Activated T-cell treated with anti-CD3 and anti-CD28 coated beads for 24 hours (primary cell): ENCODE data around the gene MECR.

Experiments
- DNase-seq: peaks from one replicate; pipeline ENCODE4 v3.0.0-alpha.2; 2020; ENCODE audit warnings: low read depth

The MECR gene

GRCh38 chr1:29230553-29231378 is at the start of gene MECR:
Gene MECR (minus strand): TSS chr1:29230934. CDS start chr1:29230906, 28 bp downstream.
- DNase-seq, result peak; percentile 95

- DNase-seq, result no peak
These were observed 49.2 kb upstream of the MECR start for GRCh38 chr1:29279951-29280391.

GRCh38 chr1:29279406-29279805 is 48.7 kb upstream of the MECR start:
- DNase-seq, result no peak

DNA sequence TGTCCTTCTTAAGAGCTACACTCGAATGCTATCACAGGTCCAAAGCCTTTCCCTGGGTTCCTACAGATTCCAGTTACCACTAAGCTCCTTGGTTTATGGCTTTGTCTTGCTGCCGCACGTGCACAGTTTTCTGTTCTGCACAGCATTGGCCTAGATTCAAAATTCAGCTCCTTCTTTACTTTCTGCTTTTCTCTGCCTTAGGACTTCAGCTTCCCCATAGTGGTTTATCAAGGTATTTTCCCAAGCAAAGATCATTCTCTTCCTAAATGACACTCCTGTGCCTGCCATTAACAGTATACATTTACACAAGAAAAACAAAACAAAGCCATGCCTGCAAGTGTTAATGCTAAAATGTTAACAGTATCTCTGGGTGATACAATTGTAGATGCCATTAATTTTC is 47.4 kb upstream of the MECR start:
- DNase-seq, result no peak

DNA sequence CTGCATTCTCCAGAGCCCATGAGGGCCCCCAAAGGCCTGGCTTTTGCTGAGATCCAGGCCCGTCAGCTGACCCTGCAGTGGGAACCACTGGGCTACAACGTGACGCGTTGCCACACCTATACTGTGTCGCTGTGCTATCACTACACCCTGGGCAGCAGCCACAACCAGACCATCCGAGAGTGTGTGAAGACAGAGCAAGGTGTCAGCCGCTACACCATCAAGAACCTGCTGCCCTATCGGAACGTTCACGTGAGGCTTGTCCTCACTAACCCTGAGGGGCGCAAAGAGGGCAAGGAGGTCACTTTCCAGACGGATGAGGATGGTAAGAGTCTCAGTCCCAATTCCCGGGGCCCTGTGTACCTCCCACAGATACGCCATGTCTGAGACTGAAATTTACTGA is 44.7 kb upstream of the MECR start:
- no peak for DNase-seq

GRCh38 chr1:29272147-29272907 is 41.6 kb upstream of the MECR start:
- DNase-seq, result no peak

DNA sequence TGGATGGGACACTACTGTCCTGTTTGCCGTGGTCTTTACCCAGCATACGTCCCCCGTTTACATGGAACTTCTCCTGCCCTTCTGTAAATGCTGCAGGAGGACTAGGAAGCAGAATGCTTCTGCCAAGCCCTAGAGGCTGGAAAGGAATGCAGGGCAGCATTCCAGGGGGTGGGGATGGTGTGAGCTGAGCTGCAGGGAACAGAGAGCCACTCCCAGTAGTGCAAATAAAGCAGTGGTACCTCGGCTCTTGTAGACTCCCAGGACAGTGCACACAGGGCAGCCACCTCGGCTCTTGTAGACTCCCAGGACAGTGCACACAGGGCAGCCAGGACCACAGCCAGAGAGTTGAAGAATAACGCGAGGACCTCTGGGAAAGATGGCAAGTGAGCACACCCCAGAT is 41.0 kb upstream of the MECR start:
- DNase-seq, result no peak

DNA sequence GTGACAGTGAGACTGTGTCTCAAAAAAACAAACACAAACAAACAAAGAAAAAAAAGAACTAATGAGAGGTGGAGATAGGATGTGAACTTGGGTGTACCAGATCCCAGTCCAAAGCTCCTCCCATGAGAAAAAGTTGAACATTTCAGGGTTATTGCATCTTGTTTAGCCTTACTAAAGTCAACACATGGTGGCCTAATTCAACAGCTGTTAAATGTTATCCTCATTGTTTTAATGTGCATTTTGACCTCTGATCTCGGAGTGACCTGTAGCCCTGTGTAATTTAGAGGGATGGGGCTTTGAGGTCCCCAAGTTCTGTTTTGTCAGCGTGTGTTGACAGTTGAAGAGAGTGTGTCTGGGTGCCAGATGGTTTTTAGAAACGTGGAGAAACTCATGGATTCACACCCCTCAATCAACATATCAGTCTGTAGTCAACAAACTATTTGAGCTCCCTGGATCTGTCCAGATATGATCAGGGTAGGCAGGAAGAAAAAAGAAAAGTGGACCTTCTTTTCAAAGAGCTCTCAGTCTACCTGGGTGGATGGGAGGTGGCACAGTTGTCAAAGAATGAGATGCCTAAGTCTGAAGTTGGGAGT is 40.3 kb upstream of the MECR start:
- no peak for DNase-seq

DNA sequence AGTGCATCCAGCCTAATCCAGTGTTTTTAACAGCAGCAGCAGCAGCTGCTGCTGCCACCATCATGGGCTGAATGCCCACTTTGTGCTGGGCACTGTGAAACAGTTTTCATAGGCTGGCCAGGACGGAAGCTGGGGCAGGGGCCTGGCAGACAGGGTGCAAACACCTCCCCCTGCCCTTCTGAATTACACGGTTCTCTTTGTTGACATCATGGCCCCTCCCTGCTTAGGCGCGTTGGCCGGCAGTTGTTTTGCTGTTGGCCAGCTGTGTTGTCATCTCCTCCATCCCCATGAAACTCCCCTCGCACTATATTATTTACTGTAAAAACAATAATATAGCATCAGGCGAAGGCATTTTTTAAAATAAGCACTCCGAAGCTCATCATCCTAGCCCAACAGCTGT is 38.6 kb upstream of the MECR start:
- no peak for DNase-seq

DNA sequence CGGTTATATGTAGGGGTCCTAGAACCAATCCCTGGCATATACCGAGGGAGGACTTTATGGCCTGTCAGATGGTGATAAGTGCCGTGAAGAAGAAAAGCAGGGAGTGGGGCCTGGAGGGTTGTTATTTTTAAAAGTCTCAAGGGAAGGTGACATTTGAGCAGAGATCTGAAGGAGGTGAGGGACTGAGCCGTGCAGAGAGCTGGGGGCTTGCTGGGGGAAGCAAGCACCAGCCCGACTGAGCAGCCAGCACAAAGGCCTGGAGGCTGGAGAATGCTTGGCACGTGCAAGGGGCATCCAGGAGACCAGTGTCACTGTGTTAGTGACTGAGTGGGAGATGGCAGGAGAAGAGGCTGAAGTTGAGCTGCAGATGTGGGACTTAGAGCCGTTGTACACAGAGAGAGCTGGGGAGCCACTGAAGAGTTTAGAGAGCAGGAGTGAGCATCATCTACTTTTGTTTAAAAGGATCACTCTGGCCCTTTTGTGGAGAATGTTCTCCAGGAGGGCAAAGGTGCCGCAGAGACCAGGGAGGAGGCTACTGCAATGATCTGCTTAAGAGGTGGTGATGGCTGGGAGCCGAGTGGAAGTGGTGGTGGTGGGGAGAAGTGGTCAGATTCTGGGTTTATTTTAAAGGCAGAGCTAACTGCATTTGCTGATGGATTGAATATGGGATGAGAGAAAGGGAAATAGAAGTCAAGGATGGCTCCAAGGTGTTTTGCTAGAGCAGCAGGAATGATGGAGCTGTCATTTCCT is 36.8 kb upstream of the MECR start:
- DNase-seq, result no peak

GRCh38 chr1:29266912-29267311 is 36.2 kb upstream of the MECR start:
- DNase-seq, result no peak

DNA sequence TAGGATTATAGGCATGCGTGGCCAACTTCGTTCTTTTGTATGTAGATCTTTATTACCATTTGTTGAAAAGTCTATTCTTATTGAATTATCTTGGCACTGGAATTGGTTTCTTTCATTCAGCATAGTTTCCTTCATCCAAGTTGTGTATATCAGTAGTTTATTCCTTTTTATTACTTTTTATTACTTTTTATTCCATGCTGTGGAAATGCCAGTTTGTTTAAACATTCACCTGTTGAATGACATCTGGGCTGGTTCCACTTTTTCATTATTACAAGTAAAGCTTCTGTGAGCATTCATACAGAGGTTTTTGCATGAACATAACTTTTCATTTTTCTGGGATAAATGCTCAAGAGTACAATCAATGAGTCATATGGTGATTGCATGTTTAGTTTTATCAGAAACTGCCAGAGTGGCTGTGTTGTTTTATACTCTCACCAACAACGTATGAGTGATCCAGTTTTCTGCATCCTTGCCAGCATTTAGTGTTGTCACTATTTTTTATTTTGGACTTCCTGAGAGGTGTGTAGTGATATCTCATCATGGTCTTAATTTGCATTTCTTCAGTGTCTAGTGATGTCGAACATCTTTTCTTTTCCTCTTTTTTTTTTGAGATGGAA is 34.1 kb upstream of the MECR start:
- no peak for DNase-seq

- no peak for DNase-seq
These were observed 29.8 kb upstream of the MECR start for GRCh38 chr1:29260531-29260930.

DNA sequence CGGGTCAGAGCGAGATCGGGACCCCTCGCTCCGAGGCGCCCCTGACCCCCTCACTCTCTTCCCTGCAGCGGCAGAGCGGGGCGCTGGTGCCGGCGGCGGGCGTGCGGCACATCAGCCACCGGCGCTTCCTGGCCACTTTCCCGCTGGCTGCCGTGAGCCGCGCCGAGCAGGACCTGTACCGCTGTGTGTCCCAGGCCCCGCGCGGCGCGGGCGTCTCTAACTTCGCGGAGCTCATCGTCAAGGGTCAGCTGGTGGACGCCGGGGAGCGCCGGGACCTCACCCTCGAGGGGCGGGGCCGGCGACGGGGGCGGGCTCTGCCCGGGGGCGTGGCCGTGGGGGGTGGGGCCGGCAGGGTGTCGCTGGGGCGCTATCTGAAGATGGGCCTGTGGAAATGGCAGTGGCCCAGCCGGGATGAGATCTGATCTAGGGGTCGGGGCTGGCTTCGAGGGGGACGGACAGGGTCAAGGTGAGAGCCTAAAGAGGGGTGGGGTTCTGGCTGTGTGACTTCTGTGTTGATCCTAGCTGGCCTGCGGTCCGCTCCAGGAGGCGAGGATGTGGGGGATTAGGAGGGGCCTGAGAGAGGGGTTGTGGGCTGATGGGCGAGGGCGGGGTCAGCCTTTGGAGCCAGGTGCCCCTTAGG is 29.2 kb upstream of the MECR start:
- DNase-seq, result peak; percentile 20

DNA sequence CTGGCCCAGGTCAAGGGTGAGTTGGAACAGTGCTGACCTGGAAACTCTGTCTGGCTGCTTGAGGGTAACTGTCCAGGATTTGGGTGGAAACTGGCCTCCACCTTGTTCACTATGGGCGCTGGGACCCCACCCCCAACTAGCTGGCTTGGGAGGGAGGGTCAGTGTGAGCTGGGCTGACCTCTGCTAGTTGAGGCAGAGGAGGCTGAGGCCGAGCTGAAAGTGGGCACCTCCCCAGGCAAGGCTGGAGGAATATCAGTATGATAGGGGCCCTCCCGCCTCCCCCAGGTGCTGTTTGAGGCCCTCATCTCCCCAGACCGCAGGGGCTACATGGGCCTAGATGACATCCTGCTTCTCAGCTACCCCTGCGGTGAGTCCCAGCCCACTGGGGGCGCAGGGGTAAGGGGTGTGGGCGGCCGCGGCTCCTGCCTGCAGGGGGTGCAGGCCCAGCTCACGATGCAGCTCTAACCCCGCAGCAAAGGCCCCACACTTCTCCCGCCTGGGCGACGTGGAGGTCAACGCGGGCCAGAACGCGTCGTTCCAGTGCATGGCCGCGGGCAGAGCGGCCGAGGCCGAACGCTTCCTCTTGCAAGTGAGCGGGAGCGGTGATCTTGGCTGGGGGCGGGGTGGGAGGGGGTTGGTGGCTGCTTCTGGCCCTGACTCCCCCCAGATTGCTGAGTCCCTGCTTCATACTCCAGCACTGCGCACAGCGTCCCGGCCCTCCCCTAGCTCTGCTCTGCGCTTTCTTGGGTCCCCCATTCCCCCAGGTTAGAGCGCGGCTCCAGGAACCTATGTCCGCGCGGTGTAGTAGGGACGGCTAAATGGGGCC is 28.5 kb upstream of the MECR start:
- DNase-seq, result no peak

DNA sequence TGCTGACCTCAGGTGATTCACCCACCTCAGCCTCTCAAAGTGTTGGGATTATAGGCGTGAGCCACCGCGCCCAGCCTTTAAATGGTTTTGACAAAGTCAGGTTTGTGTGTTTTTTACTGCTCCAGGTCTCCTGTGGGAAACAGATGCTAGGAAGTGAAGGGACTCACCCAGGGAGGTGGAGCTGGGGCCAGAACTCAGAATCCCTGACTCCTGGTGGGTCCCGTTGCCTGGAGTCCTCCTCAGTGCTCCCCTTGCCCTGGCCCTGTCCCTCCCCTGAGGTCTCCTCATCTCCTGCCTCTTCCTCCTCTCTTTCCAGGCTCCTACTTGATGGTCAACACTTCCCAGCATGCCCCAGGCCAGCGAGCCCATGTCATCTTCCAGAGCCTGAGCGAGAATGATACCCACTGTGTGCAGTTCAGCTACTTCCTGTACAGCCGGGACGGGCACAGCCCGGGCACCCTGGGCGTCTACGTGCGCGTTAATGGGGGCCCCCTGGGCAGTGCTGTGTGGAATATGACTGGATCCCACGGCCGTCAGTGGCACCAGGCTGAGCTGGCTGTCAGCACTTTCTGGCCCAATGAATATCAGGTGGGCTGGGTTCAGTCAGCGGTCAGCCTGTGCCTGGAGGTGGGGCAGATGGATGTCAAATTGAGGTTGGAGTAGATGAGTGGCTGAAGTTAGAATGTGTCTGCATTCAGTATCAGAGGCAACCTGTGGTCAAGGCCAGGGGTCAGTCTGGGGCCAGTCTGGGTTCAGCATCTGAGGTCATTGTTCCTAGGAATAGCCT is 27.6 kb upstream of the MECR start:
- DNase-seq, result no peak

DNA sequence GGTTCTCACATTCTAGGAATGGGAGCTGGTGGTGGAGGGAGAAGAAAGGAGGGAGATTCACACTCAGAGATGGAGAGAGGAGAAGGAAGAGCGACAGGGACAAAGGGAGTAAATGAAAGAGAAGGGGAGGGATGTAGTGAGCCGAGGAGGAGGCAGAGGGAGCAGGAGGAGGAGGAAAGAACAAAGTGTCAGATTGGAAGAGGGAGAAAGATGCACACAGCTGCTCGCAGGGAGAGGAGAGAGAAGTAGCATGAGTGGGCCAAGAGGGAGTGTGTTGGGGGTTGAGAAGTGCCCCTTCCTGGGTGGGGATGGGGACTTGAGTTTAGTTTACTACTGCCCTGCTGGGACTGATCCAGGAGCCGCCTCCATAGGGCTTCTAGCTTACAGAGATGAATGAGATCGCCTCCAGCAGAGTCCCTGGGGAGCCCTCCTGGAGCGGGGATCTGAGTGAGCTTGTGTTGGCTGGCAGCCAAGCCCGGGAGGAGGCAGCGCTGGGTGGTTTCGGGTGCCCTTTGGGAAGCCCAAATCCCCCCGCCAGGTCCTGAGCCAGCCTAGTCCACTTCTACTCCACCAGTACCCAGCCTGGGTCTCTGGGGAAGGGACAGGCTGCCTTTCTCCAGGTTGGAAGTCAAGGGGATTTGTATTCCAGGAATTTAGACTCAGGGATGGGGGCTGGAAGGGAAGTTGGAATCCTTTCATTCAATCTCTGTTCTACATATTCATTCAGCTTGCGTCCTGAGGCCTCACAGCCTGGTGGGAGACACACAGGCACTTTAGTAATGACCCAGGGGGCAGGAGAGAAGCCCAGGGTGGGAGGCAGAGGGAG is 26.5 kb upstream of the MECR start:
- DNase-seq, result no peak

DNA sequence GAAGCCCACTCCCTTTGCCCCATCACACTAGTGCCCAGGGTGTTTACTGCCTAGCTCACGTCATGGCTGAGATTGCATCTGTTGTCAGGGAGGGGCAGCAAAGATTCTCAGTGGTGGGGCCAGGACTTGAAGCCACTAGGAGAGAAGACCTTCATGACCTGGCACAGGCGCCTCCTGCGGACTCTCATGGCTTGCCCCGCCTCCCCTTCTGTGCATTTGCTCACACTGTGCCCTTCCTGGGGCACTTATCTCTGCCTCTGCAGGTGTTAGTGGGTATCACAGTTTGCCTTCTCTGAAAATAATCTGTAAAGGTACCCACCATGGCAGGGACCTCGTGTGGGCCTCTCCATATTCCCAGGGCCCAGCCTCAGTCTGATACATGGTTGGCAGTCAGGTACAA is 25.7 kb upstream of the MECR start:
- no peak for DNase-seq
